Measurements from ENCODE around the gene ATXN3.

Gene ATXN3

GRCh38 chr14:92009604-92010003 lies 96.8 kb downstream of the ATXN3 start:
- DNase-seq (ENCODE audit: low read depth in 2 of 2), result no peak

Measured in stimulated activated CD8-positive, alpha-beta memory T cell treated with anti-CD3 and anti-CD28 coated beads, Interleukin-15, amount 100 ng/mL, for 4 hours (primary cell).